GM12878 (cell line): Measurements from ENCODE around the gene ATF7IP. TPM values are rescaled to one million over a fixed set of nuclear protein-coding genes. Genes with fewer than 3 reads are reported as not detected.

Source experiments
- ATAC-seq: fragments of 200-7000 bp; cut with Tn5 transposase; 3 replicates; pipeline ENCODE4 v1.9.1; 2020; ENCODE audit warnings: mild to moderate bottlenecking, moderate library complexity
- BruUV-seq: library from RNA; stranded (reverse); fragments of 400-500 nt; replicated peaks from 2 replicates; lab custom pipeline; 2021; lab: Mats Ljungman, UMichigan
- CTCF ChIA-PET: fragments of 300-600 bp; sonication (Branson Sonifier 250); formaldehyde crosslinking; extraction: SDS; loops from one replicate; lab custom pipeline; 2021; ENCODE audit warnings: inconsistent platforms; lab: Yijun Ruan, JAX
- POLR2A ChIA-PET: fragments of 350-600 bp; formaldehyde crosslinking; extraction: SDS; loops from one replicate; lab custom pipeline; 2021; ENCODE audit warnings: inconsistent platforms; lab: Charles Lee
- RAD21 ChIA-PET: fragments of 300-600 bp; sonication (Branson Sonifier 250); formaldehyde crosslinking; loops from one replicate; lab custom pipeline; 2023; ENCODE audit warnings: antibody characterized with exemption; ENCODE audit not compliant: unreplicated experiment; lab: Charles Lee
- SMC1A ChIA-PET: fragments of 300-600 bp; sonication (Branson Sonifier 250); formaldehyde crosslinking; loops from one replicate; lab custom pipeline; 2023; ENCODE audit not compliant: unreplicated experiment, uncharacterized antibody; lab: Charles Lee
- DNase-seq: peaks from one replicate; pipeline ENCODE4 v3.0.0-alpha.2; 2011; ENCODE audit warnings: low read depth, low spot score
- FAIRE-seq: peaks from 3 replicates; lab custom pipeline; 2011; peaks lifted over from hg19 to GRCh38; lab: Jason Lieb, UNC
- H2AFZ ChIP-seq: 2 replicates; pipeline ENCODE4 v1.6.0; 2011; ENCODE audit warnings: low read depth, low read length, control low read depth; ENCODE audit not compliant: control insufficient read depth
- H3K27ac ChIP-seq: 2 replicates; pipeline ENCODE4 v1.5.1; 2011; ENCODE audit warnings: control low read depth; ENCODE audit not compliant: control insufficient read depth, insufficient read depth
- H3K27me3 ChIP-seq, 2 experiments: replicated peaks in 1 of 2; 2 replicates each; pipeline versions ENCODE4 v1.6.0 to v1.6.1; 2011; ENCODE audit warnings: low read length in 1 of 2; ENCODE audit not compliant: control insufficient read depth in 2 of 2, insufficient read depth in 2 of 2
- H3K36me3 ChIP-seq, 2 experiments: 2 replicates each; pipeline ENCODE4 v1.5.1; 2011; ENCODE audit warnings: low read length in 1 of 2; ENCODE audit not compliant: control insufficient read depth in 2 of 2, insufficient read depth in 2 of 2
- H3K4me1 ChIP-seq: 2 replicates; pipeline ENCODE4 v1.6.1; 2011; ENCODE audit warnings: mild to moderate bottlenecking, low read length, moderate library complexity, mixed read lengths; ENCODE audit not compliant: control insufficient read depth, insufficient read depth
- H3K4me2 ChIP-seq: 2 replicates; pipeline ENCODE4 v1.6.0; 2011; ENCODE audit warnings: control low read depth; ENCODE audit not compliant: control insufficient read depth, insufficient read depth
- H3K4me3 ChIP-seq: fragments of 200-600 bp; sonication (generic); 2 replicates; pipeline ENCODE4 v1.5.1; 2016
- H3K79me2 ChIP-seq: 2 replicates; pipeline ENCODE4 v1.6.0; 2011; ENCODE audit warnings: low read length; ENCODE audit not compliant: control insufficient read depth, insufficient read depth
- H3K9ac ChIP-seq: 2 replicates; pipeline ENCODE4 v1.8.0; 2011; ENCODE audit warnings: low read length, control low read depth, mixed read lengths; ENCODE audit not compliant: control insufficient read depth, insufficient read depth
- H3K9me3 ChIP-seq: replicated peaks from 3 replicates; pipeline ENCODE4 v1.5.1; 2011; ENCODE audit warnings: mild to moderate bottlenecking, low read length; ENCODE audit not compliant: control insufficient read depth, insufficient read depth
- H4K20me1 ChIP-seq: 2 replicates; pipeline ENCODE4 v1.6.0; 2011; ENCODE audit not compliant: control insufficient read depth, insufficient read depth
- IKZF2 ChIP-seq, 2 experiments: fragments of 450-650 bp; IDR thresholded peaks; 2 replicates each; pipeline ENCODE4 v1.6.1; 2017; ENCODE audit warnings: mild to moderate bottlenecking in 2 of 2, moderate library complexity in 2 of 2
- IRF4 ChIP-seq: IDR thresholded peaks from 2 replicates; pipeline ENCODE4 v1.6.1; 2011; ENCODE audit warnings: low read depth, low read length
- JUNB ChIP-seq: IDR thresholded peaks from 2 replicates; pipeline ENCODE4 v1.6.1; 2016; ENCODE audit warnings: antibody characterized with exemption, mild to moderate bottlenecking
- KLF5 ChIP-seq: fragments of 450-650 bp; IDR thresholded peaks from 2 replicates; pipeline ENCODE4 v1.6.1; 2014; ENCODE audit warnings: mild to moderate bottlenecking; ENCODE audit not compliant: partially characterized antibody
- NFYA ChIP-seq: IDR thresholded peaks from 2 replicates; pipeline ENCODE4 v1.6.1; 2011; ENCODE audit warnings: low read depth, mild to moderate bottlenecking, low read length, improper control_type of control experiment, borderline replicate concordance
- RAD51 ChIP-seq: fragments of 450-650 bp; IDR thresholded peaks from 2 replicates; pipeline ENCODE4 v1.6.1; 2016; ENCODE audit warnings: moderate library complexity, mild to moderate bottlenecking, inconsistent platforms
- RUNX3 ChIP-seq: IDR thresholded peaks from 2 replicates; pipeline ENCODE4 v1.6.1; 2012; ENCODE audit warnings: low read length, inconsistent platforms
- SREBF2 ChIP-seq: IDR thresholded peaks from 2 replicates; pipeline ENCODE4 v1.6.1; 2012; ENCODE audit warnings: mild to moderate bottlenecking, low read length
- SRF ChIP-seq, 2 experiments: IDR thresholded peaks; 2 replicates each; pipeline ENCODE4 v1.6.1; 2011; ENCODE audit warnings: low read depth in 2 of 2, low read length in 2 of 2, mild to moderate bottlenecking in 1 of 2, moderate library complexity in 1 of 2
- ZNF274 ChIP-seq: IDR thresholded peaks from one replicate; pipeline ENCODE4 v1.8.0; 2011; ENCODE audit not compliant: insufficient read length, insufficient read depth
- ZNF592 ChIP-seq: fragments of 450-650 bp; IDR thresholded peaks from 2 replicates; pipeline ENCODE4 v1.6.1; 2017; ENCODE audit warnings: mild to moderate bottlenecking, moderate library complexity
- WGBS: methylation state at CpG from one replicate; pipeline ENCODE4 v1.1.6; 2016; ENCODE audit warnings: low lambda C conversion rate; ENCODE audit not compliant: insufficient replicate concordance, insufficient coverage; ENCODE audit errors: missing lambda C conversion rate; 5-methylcytosine and 5-hydroxymethylcytosine counted together
- in situ Hi-C: fragments of 300-500 bp; cut with MboI; formaldehyde crosslinking; loops from 9 replicates; pipeline ENCODE4 v1.14.3; 2018; ENCODE audit warnings: mixed read lengths
- intact Hi-C: fragments of 100-400 bp; cut with micrococcal nuclease; formaldehyde crosslinking; loops from one replicate; pipeline ENCODE4 v1.14.2; 2022; ENCODE audit not compliant: unreplicated experiment
- polyA plus RNA-seq, 11 experiments: library from polyadenylated mRNA; depleted of rRNA in 4 of 11; unstranded in 6 of 11; stranded (reverse) in 5 of 11; fragments of >200 nt; fragmentation: Nextera tagmentation in 4 of 11; fragmentation: Illumina TruSeq in 1 of 11; extraction: Ambion mirVana in 4 of 11; extraction: Trizol in 1 of 11; gene quantifications; 1 replicate in 1 of 11; 2 replicates in 10 of 11; pipeline versions ENCODE4 v1.2.1 to v1.2.3, GENCODE V29; 2011 to 2016; ENCODE audit warnings: inconsistent platforms in 2 of 11, missing spikeins in 2 of 11, low read depth in 1 of 11
- total RNA-seq, 4 experiments: library from RNA; depleted of rRNA in 3 of 4; stranded (reverse); fragments of >200 nt in 3 of 4; fragmentation: Illumina TruSeq in 1 of 4; extraction: Trizol in 1 of 4; gene quantifications; 2 replicates each; pipeline versions ENCODE4 v1.2.1 to v1.2.3, GENCODE V29; 2013 to 2021
- TF ChIP-seq, protein P1 (sequence below): IDR thresholded peaks from 2 replicates; pipeline ENCODE4 v1.6.1; 2012; ENCODE audit warnings: improper control_type of control experiment, low read depth, low read length; ENCODE audit not compliant: insufficient replicate concordance

Gene ATF7IP
- total and polyA plus RNA-seq, 10 of the 15 experiments (the other 5 are each of a cell fraction or from before 2014, with no cell fraction given), result 6.2 to 66.6 (median 29.3) TPM

DNA sequence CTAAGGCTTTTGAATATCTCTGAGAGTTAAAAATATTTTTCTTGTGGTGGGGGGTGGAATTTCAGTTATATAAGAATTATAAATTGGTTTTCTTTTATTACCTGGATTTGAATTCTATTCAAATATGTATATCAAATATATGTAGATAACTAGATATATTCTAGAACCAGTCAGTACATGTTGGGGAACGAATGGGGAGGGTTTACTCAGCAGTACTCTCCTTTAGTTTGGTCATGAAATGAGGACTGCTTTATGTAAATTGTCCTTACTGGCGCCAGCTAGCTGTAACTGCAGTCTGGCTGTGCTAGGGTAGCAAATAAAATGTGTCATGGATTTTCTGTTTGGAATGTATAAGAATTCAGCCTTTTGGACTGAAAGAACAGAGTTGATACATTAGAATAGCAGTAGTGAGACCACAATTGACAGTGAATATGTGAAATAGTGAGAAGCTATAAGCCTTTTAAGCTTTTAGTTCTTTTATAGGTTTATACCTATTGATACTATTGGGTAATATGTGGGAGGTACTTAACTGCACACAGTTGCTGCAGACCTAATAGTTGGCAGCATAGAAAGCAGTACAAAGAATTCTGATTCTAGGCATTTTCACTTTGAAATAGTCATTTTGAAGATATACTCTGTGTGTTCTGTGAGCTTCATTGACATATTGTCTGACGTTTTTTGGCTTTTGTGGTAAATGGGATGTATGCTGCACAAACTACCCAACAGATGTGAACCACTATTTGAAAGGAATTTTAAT, 29.0 kb downstream of the ATF7IP start:
- 11% methylated on average over 3 of the region's 3 CpGs for WGBS
- Histone ChIP-seq H3K27ac (peak overlapping the region; percentile 82), H3K4me2 (peak overlapping the region; percentile 78), H4K20me1 (no peaks in the 10 kb centered on the region), H3K36me3 (peaks cover 0 to 5% of the 10 kb centered on the region in 2 experiments; a peak in 1 of 4 replicates), H2AFZ (no peak overlapping the region), H3K4me1 (peaks cover 11% of the 10 kb centered on the region; the same call in 1 of the 2 replicates), H3K79me2 (peaks cover 90% of the 10 kb centered on the region), H3K4me3 (0 out of 2 replicates have a peak overlapping the region, but pooled peaks have one; percentile 18), H3K9ac (peak overlapping the region; percentile 44), H3K27me3 (no peaks in the 10 kb centered on the region), H3K9me3 (peaks cover 17% of the 10 kb centered on the region)
- intact Hi-C loops, result loop anchor here (1.0 to 10.0 kb wide), 7 partner anchors 9 to 1670 kb away; partner anchors contain the start of gene EPS8
- FAIRE-seq (peak; percentile 83), ATAC-seq (peak; percentile 77), DNase-seq (peak; percentile 65)
- ChIA-PET SMC1A (interaction anchor here (0.8 to 4.3 kb wide), 16 partner anchors 9 to 155 kb away, joined by 3 to 99 read pairs (median 6); partner anchors contain the start of gene ATF7IP), RAD21 (interaction anchor here (0.9 to 5.8 kb wide), 18 partner anchors 8 to 222 kb away, joined by 3 to 100 read pairs (median 4); partner anchors contain the start of gene ATF7IP), CTCF (interaction anchor here (1.0 to 3.0 kb wide), 13 partner anchors 8 to 234 kb away, joined by 4 to 32 read pairs (median 7); partner anchors contain the start of gene ATF7IP), POLR2A (interaction anchor here (0.5 to 4.1 kb wide), 9 partner anchors 8 to 565 kb away, joined by 3 to 66 read pairs (median 5); partner anchors contain the start of gene ATF7IP)
- in situ Hi-C loops, result loop anchor here (25.0 kb wide), 1 partner anchor 568 kb away; the partner anchor contains the start of genes ARHGDIB and PDE6H
- BruUV-seq, result TSS peak; percentile 95
- TF ChIP-seq ZNF274 (no peak), JUNB (peak; percentile 30; the same call in 1 of the 2 replicates), RAD51 (no peak), KLF5 (no peak), ZNF592 (0 out of 2 replicates have a peak, but pooled peaks have one; percentile 4), SRF (IDR thresholded peaks at IDR 0.05; ENCODE audit: low read depth in 2 of 2, low read length in 2 of 2) (no peak), IRF4 (no peak; the same call in 1 of the 2 replicates), SREBF2 (no peak), RUNX3 (peak; percentile 68; the same call in 1 of the 2 replicates), NFYA (no peak), IKZF2 (IDR thresholded peaks at IDR 0.05) (0 out of 4 replicates have a peak, but pooled peaks of 1 of the 2 experiments have one; percentile 21)
- TF ChIP-seq, protein P1, sequence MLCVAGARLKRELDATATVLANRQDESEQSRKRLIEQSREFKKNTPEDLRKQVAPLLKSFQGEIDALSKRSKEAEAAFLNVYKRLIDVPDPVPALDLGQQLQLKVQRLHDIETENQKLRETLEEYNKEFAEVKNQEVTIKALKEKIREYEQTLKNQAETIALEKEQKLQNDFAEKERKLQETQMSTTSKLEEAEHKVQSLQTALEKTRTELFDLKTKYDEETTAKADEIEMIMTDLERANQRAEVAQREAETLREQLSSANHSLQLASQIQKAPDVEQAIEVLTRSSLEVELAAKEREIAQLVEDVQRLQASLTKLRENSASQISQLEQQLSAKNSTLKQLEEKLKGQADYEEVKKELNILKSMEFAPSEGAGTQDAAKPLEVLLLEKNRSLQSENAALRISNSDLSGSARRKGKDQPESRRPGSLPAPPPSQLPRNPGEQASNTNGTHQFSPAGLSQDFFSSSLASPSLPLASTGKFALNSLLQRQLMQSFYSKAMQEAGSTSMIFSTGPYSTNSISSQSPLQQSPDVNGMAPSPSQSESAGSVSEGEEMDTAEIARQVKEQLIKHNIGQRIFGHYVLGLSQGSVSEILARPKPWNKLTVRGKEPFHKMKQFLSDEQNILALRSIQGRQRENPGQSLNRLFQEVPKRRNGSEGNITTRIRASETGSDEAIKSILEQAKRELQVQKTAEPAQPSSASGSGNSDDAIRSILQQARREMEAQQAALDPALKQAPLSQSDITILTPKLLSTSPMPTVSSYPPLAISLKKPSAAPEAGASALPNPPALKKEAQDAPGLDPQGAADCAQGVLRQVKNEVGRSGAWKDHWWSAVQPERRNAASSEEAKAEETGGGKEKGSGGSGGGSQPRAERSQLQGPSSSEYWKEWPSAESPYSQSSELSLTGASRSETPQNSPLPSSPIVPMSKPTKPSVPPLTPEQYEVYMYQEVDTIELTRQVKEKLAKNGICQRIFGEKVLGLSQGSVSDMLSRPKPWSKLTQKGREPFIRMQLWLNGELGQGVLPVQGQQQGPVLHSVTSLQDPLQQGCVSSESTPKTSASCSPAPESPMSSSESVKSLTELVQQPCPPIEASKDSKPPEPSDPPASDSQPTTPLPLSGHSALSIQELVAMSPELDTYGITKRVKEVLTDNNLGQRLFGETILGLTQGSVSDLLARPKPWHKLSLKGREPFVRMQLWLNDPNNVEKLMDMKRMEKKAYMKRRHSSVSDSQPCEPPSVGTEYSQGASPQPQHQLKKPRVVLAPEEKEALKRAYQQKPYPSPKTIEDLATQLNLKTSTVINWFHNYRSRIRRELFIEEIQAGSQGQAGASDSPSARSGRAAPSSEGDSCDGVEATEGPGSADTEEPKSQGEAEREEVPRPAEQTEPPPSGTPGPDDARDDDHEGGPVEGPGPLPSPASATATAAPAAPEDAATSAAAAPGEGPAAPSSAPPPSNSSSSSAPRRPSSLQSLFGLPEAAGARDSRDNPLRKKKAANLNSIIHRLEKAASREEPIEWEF, result no peak
